SK-N-SH treated with all-trans-retinoic acid at 6 μM for 48 hours (cell line): ENCODE results near the gene LCN12.

Experiments used
- ARNTL ChIP-seq: fragments of 450-650 bp; formaldehyde crosslinking; IDR thresholded peaks from 2 replicates; pipeline ENCODE4 v1.5.0; 2020; ENCODE audit warnings: low read depth, mild to moderate bottlenecking, moderate library complexity, borderline replicate concordance
- BACH2 ChIP-seq: fragments of 250-450 bp; sonication (Bioruptor Pico); IDR thresholded peaks from 2 replicates; pipeline ENCODE4 v1.9.0; 2021; ENCODE audit warnings: mild to moderate bottlenecking, borderline replicate concordance
- OSR1 ChIP-seq: fragments of 250-450 bp; sonication (Bioruptor Pico); IDR thresholded peaks from 2 replicates; pipeline ENCODE4 v1.8.0; 2022; ENCODE audit warnings: moderate library complexity, mild to moderate bottlenecking, inconsistent platforms
- RARB ChIP-seq: fragments of 250-450 bp; sonication (Bioruptor Pico); IDR thresholded peaks from 2 replicates; pipeline ENCODE4 v1.8.0; 2021; ENCODE audit warnings: mild to moderate bottlenecking, moderate library complexity
- ZFP30 ChIP-seq: fragments of 450-650 bp; formaldehyde crosslinking; IDR thresholded peaks from 2 replicates; pipeline ENCODE4 v1.5.0; 2022; ENCODE audit warnings: mild to moderate bottlenecking, moderate library complexity
- ZNF565 ChIP-seq: fragments of 450-650 bp; formaldehyde crosslinking; conservative IDR thresholded peaks from 2 replicates; pipeline ENCODE4 v1.5.0; 2020; ENCODE audit warnings: low read depth, mild to moderate bottlenecking, moderate library complexity
- TF ChIP-seq, protein P1 (sequence below): fragments of 250-450 bp; sonication (Bioruptor Pico); IDR thresholded peaks from 2 replicates; pipeline ENCODE4 v1.8.0; 2020; ENCODE audit warnings: mild to moderate bottlenecking, moderate library complexity, borderline replicate concordance

DNA sequence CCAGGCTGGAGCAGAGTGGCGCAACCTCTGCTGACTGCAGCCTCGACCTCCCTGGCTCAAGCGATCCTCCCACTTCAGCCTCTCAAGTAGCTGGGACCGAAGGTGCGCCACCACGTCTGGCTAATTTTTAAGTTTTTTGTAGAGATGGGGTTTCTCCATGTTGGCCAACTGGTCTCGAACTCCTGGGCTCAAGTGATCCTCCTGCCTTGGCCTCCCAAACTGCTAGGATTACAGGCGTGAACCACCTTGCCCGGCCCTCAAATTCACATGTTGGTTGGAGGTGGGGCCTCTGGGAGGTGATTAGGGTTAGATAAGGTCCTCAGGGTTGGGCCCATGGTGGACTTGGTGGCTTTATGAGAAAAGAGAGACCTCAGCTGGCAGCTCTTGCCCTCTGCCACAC lies 10.1 kb downstream of the LCN12 start:
- TF ChIP-seq ZNF565: no peak
- no peak for TF ChIP-seq BACH2 (CRISPR knock-in tag)
- no peak for TF ChIP-seq RARB (CRISPR knock-in tag)
- TF ChIP-seq ZFP30 (CRISPR knock-in tag): no peak
- TF ChIP-seq, protein P1, sequence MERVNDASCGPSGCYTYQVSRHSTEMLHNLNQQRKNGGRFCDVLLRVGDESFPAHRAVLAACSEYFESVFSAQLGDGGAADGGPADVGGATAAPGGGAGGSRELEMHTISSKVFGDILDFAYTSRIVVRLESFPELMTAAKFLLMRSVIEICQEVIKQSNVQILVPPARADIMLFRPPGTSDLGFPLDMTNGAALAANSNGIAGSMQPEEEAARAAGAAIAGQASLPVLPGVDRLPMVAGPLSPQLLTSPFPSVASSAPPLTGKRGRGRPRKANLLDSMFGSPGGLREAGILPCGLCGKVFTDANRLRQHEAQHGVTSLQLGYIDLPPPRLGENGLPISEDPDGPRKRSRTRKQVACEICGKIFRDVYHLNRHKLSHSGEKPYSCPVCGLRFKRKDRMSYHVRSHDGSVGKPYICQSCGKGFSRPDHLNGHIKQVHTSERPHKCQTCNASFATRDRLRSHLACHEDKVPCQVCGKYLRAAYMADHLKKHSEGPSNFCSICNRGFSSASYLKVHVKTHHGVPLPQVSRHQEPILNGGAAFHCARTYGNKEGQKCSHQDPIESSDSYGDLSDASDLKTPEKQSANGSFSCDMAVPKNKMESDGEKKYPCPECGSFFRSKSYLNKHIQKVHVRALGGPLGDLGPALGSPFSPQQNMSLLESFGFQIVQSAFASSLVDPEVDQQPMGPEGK (CRISPR knock-in tag): no peak
- TF ChIP-seq ARNTL (CRISPR knock-in tag): no peak
- no peak for TF ChIP-seq OSR1 (CRISPR knock-in tag)
